Hypothalamus (tissue), 51 donors: Measurements from ENCODE around the gene CCND3.

Experiments
- DNase-seq, 51 donors: peaks; one replicate each; lab custom pipeline; 2025; lab: John Stamatoyannopoulos, UW

Gene CCND3

GRCh38 chr6:41927253-41927652 lies 14.4 kb downstream of the CCND3 start:
- no peak for DNase-seq

GRCh38 chr6:41922154-41922553 lies 19.5 kb downstream of the CCND3 start:
- no peak for DNase-seq

DNA sequence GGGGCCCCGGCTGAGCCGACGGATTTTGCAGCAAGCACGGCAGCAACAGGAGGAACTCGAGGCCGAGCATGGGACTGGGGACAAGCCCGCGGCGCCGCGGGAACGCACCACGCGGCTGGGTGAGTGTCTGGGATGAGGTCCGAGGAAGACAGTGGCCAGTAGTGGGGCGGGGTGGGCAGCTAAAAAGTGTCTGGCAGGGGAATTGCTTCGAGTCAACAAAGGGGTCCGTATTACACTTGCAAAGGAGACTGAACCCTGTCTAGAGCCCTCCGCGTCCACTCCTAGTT lies 20.0 kb downstream of the CCND3 start:
- no peak for DNase-seq

- peak; percentile 80 to 100 (median 93) for DNase-seq
Observed at GRCh38 chr6:41920921-41921711, 20.5 kb downstream of the CCND3 start, which contains the start of the genes BYSL and MED20. Gene BYSL (plus strand): TSS chr6:41921499. CDS start chr6:41921563, 64 bp downstream. Gene MED20 (minus strand): TSS chr6:41921139. CDS start chr6:41921018, 121 bp downstream.

DNA sequence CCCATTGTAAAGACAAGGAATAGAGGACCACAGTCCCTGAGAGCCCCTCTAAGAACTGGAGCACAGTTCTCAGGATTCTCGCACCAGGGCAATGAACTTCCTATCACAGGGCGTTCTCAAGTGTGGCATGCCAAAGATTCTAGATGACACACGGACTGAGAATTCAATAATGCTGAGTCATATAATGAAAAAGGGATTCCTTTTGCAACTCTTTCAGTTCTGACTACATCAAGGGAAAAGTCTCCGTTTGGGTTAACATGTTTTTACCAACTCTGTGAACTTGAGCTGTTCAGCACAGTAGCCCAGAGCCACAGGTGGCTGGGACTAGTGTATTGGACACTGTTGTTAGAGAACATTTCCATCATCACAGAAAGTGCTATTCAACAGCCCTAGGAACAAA lies 24.1 kb downstream of the CCND3 start:
- no peak for DNase-seq

DNA sequence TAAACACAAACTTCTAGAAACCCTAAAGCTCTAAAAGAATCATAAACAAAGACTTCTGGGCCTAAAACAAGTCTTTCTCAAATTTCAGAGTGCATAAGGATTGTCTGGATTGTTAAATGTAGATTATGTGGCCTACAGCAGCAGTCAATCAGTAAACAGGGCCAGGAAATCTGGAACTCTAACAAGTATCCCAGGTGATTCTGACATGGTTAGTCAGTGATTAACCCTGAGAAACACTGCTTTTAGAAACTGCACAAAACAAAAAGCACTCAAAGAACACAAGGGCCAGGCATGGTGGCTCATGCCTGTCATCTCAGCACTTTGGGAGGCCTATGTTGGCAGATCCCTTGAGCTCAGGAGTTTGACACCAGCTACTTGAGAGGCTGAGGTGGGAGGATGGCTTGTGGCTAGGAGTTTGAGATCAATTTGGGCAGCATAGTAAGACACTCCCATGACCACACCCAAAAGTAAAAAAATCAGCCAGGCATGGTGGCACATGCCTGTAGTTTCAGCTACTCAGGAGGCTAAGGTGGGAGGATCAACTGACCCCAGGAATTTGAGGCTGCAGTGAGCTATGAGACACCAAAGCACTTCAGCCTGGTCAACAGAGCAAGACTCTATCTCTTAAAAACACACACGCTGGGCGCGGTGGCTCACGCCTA lies 26.6 kb downstream of the CCND3 start:
- DNase-seq, result no peak

DNA sequence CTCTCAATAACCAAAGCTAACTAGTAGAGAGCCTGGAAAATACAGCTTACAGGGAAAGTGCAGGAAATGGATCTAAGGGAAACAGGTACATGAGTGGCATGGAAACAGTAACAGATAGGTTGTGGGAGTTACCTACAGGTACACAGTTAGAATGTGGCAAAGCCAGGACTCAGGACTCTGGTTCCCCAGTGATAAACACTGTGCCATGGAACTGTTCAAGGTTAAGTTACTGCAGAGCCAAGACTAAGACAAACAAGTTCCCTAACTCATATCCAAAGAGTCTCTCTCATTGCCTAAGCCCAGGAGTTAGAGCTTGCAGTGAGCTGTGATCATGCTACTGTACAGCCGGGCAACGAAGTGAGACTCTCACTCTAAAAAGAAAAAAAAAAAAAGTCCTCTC lies 27.3 kb downstream of the CCND3 start:
- no peak for DNase-seq

- DNase-seq, result no peak
Observed at GRCh38 chr6:41909727-41910126, 31.9 kb downstream of the CCND3 start.

- DNase-seq, result no peak
Observed at GRCh38 chr6:41901882-41902519, 39.6 kb downstream of the CCND3 start.

DNA sequence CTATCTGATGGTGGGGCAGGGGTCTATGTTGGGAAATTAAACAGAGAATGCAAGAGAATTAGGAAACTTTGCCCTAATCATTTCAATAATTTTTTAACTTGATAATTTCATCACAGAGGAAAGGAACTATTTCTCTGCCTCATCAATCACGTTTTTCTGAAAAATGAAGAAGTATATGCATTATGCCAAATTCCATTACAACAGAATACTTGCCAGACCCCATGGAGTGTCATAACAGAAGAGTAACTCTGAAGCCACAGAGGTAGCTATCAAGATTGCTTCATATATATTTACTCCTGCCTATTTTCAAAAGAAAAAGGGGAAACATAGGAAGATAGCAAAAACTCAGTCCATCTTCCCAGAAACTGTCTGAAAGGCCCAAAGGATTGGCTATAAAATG lies 40.7 kb downstream of the CCND3 start:
- DNase-seq, result no peak

DNA sequence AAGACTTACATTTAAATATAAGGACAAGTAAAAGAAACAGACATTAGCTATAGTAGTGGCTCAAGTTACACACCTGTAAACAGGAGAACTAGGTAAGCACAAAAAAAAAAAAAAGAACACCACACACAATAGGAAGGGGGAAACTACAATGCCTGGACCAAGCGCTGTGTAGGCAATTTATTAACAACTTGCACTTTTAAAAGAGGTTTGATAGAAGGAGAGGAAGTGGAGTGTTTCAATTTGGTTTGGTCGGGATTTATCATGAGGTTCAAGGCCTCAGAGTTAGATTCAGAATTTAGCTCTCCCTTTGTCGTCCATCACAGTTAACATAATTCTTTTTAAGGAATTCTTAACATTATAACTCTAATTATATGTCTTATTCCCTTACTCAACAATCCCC lies 45.3 kb downstream of the CCND3 start:
- DNase-seq, result no peak

DNA sequence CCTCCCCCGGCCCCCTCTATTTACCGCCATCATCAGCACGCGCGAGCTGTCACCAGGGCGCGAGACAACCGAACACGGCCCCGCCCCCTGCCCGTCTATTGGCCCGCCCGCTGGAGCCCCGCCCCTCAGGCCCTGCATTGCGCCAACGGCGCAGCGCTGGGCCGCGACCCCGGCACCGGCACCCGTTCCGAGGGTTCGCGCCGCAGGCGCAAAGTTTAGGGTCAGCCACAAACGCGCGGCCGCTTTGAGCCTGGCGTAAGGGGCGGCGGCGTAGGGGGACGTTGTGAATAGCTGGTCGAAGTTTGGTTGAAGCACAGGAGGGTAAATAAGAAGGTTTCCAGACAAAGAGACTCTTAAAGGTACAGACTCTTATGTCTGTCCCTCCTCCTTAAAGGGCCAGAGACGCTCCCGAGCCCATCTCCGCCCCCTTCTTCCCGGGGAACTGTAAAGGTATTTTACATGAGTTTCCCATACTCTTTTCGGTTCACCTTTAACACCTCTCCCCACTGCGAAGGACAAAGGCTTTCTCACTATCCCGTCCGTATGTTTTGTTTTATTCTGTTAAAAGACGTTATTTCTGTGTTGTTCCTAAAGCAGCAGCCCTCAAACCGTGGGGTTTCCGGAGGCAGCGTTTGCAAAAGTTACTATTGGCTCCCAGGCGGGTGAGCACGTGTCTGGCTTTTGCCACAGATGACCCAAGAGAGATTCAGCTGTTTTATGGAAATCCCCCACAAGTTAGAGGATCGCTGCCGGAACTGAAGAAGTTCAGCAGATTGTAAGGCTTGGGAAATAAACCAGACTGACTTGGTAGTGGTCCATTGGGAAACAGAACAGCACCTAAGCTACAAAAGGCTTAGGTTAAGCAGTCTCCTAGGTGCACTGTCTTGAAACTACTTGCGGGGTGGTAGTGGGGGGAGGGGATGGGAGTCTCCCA lies 46.0 kb downstream of the CCND3 start, which contains the start of gene USP49:
Gene USP49 (minus strand): TSS at position 76 of the 934 bp plus-strand sequence. CDS start 88,392 bp downstream, outside the sequence.
- peak; percentile 51 to 93 (median 82) for DNase-seq

GRCh38 chr6:41894366-41895299 lies 47.0 kb downstream of the CCND3 start:
- peak in 12 of 51 donors; percentile 3 to 78 (median 40) for DNase-seq

DNA sequence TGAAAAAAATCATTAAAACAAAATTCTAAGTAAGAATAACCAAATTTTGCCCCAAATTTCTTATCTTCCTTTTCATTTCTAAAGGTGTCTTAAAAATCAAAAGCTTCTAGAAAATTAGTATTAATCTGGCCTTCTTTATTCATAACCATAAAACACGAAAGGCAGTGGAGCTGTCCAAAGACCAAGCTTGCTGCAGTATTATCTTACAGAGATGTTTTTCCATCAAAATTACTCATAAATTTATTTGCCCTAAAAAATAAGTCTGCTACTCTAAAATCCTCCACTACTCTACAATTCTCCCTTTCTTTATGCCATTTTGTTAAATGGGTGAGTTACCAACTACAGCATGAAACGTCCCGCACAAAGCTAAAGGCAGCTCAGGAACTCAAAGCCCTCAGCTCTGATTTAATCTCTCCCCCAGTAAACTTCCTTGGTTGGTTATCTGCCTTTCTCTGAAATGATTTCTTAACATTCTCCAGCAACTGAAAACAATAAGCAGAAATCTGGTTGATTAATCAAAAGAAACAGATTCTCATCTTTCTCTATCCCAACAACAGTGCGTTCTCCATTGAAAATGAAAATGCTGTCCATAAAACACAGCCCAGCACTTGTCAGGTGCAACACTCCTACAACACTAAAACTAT lies 48.6 kb downstream of the CCND3 start:
- DNase-seq, result no peak

- DNase-seq, result no peak
Observed at GRCh38 chr6:41887331-41887751, 54.3 kb downstream of the CCND3 start.

GRCh38 chr6:41885930-41886329 lies 55.7 kb downstream of the CCND3 start:
- DNase-seq, result no peak

DNA sequence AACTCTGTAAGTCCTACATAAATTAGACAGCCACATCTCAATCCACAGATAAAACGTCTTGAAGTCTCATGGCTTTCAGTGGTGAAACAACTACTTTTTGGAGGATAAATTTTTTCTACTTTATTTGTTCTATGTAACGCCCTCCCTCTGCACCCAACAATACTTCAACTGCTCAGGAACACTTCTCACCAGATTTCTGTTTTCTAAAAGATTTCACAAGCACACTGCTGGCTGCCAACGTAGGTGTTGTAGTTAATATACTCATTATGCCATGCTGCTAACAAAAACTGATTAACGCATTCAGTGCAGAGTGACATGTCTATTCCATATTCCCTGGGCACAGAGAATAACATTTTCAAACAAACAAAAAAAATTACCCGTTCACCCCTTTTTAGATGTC lies 56.7 kb downstream of the CCND3 start:
- peak in 1 of 51 donors; percentile 5 for DNase-seq
